HG03139 (cell line): ENCODE data around the gene TRIM71.
"Not testable (repeated sequence)": the region's sequence is repeated elsewhere in the genome, so short reads cannot be mapped to it uniquely, and the experiment has no call there.

Source experiments
- ATAC-seq: cut with Tn5 transposase; IDR thresholded peaks from one replicate; pipeline ENCODE4 v1.9.1; 2021; ENCODE audit not compliant: unreplicated experiment

The TRIM71 gene

GRCh38 chr3:32817558-32818228, at the start of gene TRIM71:
Gene TRIM71 (plus strand): TSS chr3:32817997. CDS start chr3:32818081, 84 bp downstream.
- no peak for ATAC-seq

- no peak for ATAC-seq
Observed at GRCh38 chr3:32778389-32778788, 39.4 kb upstream of the TRIM71 start.

- ATAC-seq = no peak
Observed at GRCh38 chr3:32780071-32780734, 37.6 kb upstream of the TRIM71 start.

GRCh38 chr3:32780735-32781210, 37.0 kb upstream of the TRIM71 start:
- peak; percentile 15 for ATAC-seq

- peak; percentile 97 for ATAC-seq
Observed at GRCh38 chr3:32781211-32781968, 36.4 kb upstream of the TRIM71 start.

GRCh38 chr3:32781969-32782270, 35.9 kb upstream of the TRIM71 start:
- ATAC-seq = not testable (repeated sequence)

GRCh38 chr3:32782407-32782806, 35.4 kb upstream of the TRIM71 start:
- ATAC-seq = no peak

- ATAC-seq = no peak
Observed at GRCh38 chr3:32791833-32792232, 26.0 kb upstream of the TRIM71 start.

- no peak for ATAC-seq
Observed at GRCh38 chr3:32794487-32795308, 23.1 kb upstream of the TRIM71 start.

GRCh38 chr3:32796384-32796950, 21.3 kb upstream of the TRIM71 start:
- ATAC-seq = not testable (repeated sequence)

- no peak for ATAC-seq
Observed at GRCh38 chr3:32797776-32798175, 20.0 kb upstream of the TRIM71 start.

GRCh38 chr3:32801440-32801839, 16.4 kb upstream of the TRIM71 start:
- not testable (repeated sequence) for ATAC-seq

GRCh38 chr3:32813180-32813579, 4.6 kb upstream of the TRIM71 start:
- ATAC-seq = peak; percentile 69

GRCh38 chr3:32814361-32814760, 3.4 kb upstream of the TRIM71 start:
- no peak for ATAC-seq

GRCh38 chr3:32815841-32816438, 1.9 kb upstream of the TRIM71 start:
- no peak for ATAC-seq

GRCh38 chr3:32816439-32817256, 1.1 kb upstream of the TRIM71 start:
- ATAC-seq = no peak

- no peak for ATAC-seq
Observed at GRCh38 chr3:32817257-32817557, 590 bp upstream of the TRIM71 start.

GRCh38 chr3:32818229-32818969, 602 bp downstream of the TRIM71 start:
- ATAC-seq = no peak

- no peak for ATAC-seq
Observed at GRCh38 chr3:32818970-32819511, 1.2 kb downstream of the TRIM71 start.
